KOPT-K1 (cell line): ENCODE results near the gene EXOC4.

Source experiments
- H3K27ac ChIP-seq: fragments of 200-600 bp; sonication (generic); 2 replicates; pipeline ENCODE4 v1.5.1; 2016; ENCODE audit warnings: antibody characterized with exemption, mild to moderate bottlenecking, low read depth, low read length; ENCODE audit not compliant: poor library complexity, severe bottlenecking
- H3K36me3 ChIP-seq: fragments of 200-600 bp; sonication (generic); 2 replicates; pipeline ENCODE4 v1.5.1; 2017; ENCODE audit warnings: antibody characterized with exemption, mild to moderate bottlenecking, low read length, moderate library complexity; ENCODE audit not compliant: insufficient read depth
- H3K9me3 ChIP-seq: fragments of 200-600 bp; sonication (generic); 2 replicates; pipeline ENCODE4 v1.5.1; 2017; ENCODE audit warnings: antibody characterized with exemption, low read length, mild to moderate bottlenecking; ENCODE audit not compliant: insufficient read depth, poor library complexity, severe bottlenecking

EXOC4 gene

GRCh38 chr7:133293384-133294160 lies 40.7 kb downstream of the EXOC4 start:
- peaks cover 36% of the 10 kb centered on the region for H3K36me3 ChIP-seq
- H3K9me3 ChIP-seq = no peaks in the 10 kb centered on the region

GRCh38 chr7:133294234-133294633 lies 41.4 kb downstream of the EXOC4 start:
- Histone ChIP-seq H3K27ac (no peak overlapping the region), H3K36me3 (peaks cover 29% of the 10 kb centered on the region), H3K9me3 (no peaks in the 10 kb centered on the region)

More at GRCh38 chr7:133293384-133294160, 40.7 kb downstream of the EXOC4 start:
- no peak overlapping the region for H3K27ac ChIP-seq

- Histone ChIP-seq H3K27ac (no peak overlapping the region), H3K36me3 (peaks cover 17% of the 10 kb centered on the region), H3K9me3 (no peaks in the 10 kb centered on the region)
Observed at GRCh38 chr7:133295484-133295883, 42.6 kb downstream of the EXOC4 start.

- Histone ChIP-seq H3K27ac (no peak overlapping the region), H3K9me3 (no peaks in the 10 kb centered on the region)
Observed at GRCh38 chr7:133297093-133297492, 44.2 kb downstream of the EXOC4 start.

GRCh38 chr7:133298080-133298479 lies 45.2 kb downstream of the EXOC4 start:
- Histone ChIP-seq H3K9me3 (no peaks in the 10 kb centered on the region), H3K27ac (no peak overlapping the region), H3K36me3 (no peaks in the 10 kb centered on the region)

More at GRCh38 chr7:133297093-133297492, 44.2 kb downstream of the EXOC4 start:
- H3K36me3 ChIP-seq = peaks cover under 1% of the 10 kb centered on the region; the same call in 1 of the 2 replicates

GRCh38 chr7:133299676-133300075 lies 46.8 kb downstream of the EXOC4 start:
- Histone ChIP-seq H3K27ac (no peak overlapping the region), H3K36me3 (no peaks in the 10 kb centered on the region), H3K9me3 (no peaks in the 10 kb centered on the region)

GRCh38 chr7:133300088-133300487 lies 47.2 kb downstream of the EXOC4 start:
- Histone ChIP-seq H3K36me3 (no peaks in the 10 kb centered on the region), H3K9me3 (no peaks in the 10 kb centered on the region), H3K27ac (no peak overlapping the region)

- Histone ChIP-seq H3K9me3 (no peaks in the 10 kb centered on the region), H3K27ac (no peak overlapping the region), H3K36me3 (peaks cover 3% of the 10 kb centered on the region)
Observed at GRCh38 chr7:133300811-133301210, 47.9 kb downstream of the EXOC4 start.

GRCh38 chr7:133301444-133301843 lies 48.6 kb downstream of the EXOC4 start:
- Histone ChIP-seq H3K9me3 (no peaks in the 10 kb centered on the region), H3K27ac (no peak overlapping the region), H3K36me3 (peaks cover 10% of the 10 kb centered on the region)

- Histone ChIP-seq H3K9me3 (no peaks in the 10 kb centered on the region), H3K36me3 (peaks cover 29% of the 10 kb centered on the region), H3K27ac (no peak overlapping the region)
Observed at GRCh38 chr7:133303372-133303771, 50.5 kb downstream of the EXOC4 start.

- H3K9me3 ChIP-seq = no peaks in the 10 kb centered on the region
- no peak overlapping the region for H3K27ac ChIP-seq
- peaks cover 33% of the 10 kb centered on the region for H3K36me3 ChIP-seq
Observed at GRCh38 chr7:133303931-133304330, 51.1 kb downstream of the EXOC4 start.

GRCh38 chr7:133309333-133309732 lies 56.5 kb downstream of the EXOC4 start:
- Histone ChIP-seq H3K27ac (no peak overlapping the region), H3K36me3 (peaks cover 51% of the 10 kb centered on the region)

GRCh38 chr7:133310232-133310862 lies 57.5 kb downstream of the EXOC4 start:
- Histone ChIP-seq H3K9me3 (no peaks in the 10 kb centered on the region), H3K36me3 (peaks cover 51% of the 10 kb centered on the region), H3K27ac (no peak overlapping the region)

More at GRCh38 chr7:133309333-133309732, 56.5 kb downstream of the EXOC4 start:
- H3K9me3 ChIP-seq = no peaks in the 10 kb centered on the region

- H3K36me3 ChIP-seq = peaks cover 20% of the 10 kb centered on the region
- no peaks in the 10 kb centered on the region for H3K9me3 ChIP-seq
- H3K27ac ChIP-seq = no peak overlapping the region
Observed at GRCh38 chr7:133313575-133313974, 60.7 kb downstream of the EXOC4 start.

- no peaks in the 10 kb centered on the region for H3K9me3 ChIP-seq
- H3K36me3 ChIP-seq = peaks cover 16% of the 10 kb centered on the region
- no peak overlapping the region for H3K27ac ChIP-seq
Observed at GRCh38 chr7:133314084-133314483, 61.2 kb downstream of the EXOC4 start.
